SK-N-SH treated with all-trans-retinoic acid at 6 μM for 48 hours (cell line): ENCODE measurements around the gene FAM210A.
"Not testable (repeated sequence)": the region's sequence is repeated elsewhere in the genome, so short reads cannot be mapped to it uniquely, and the experiment has no call there.

Experiments
- ARNTL ChIP-seq: fragments of 450-650 bp; formaldehyde crosslinking; IDR thresholded peaks from 2 replicates; pipeline ENCODE4 v1.5.0; 2020; ENCODE audit warnings: low read depth, mild to moderate bottlenecking, moderate library complexity, borderline replicate concordance
- GLIS3 ChIP-seq: fragments of 250-450 bp; sonication (Bioruptor Pico); IDR thresholded peaks from 2 replicates; pipeline ENCODE4 v1.5.0; 2020; ENCODE audit warnings: mild to moderate bottlenecking, moderate library complexity
- ISL1 ChIP-seq: fragments of 250-450 bp; sonication (Bioruptor Pico); IDR thresholded peaks from 2 replicates; pipeline ENCODE4 v2.1.2; 2022; ENCODE audit warnings: mild to moderate bottlenecking, moderate library complexity
- ZC3H10 ChIP-seq: fragments of 250-450 bp; sonication (Bioruptor Pico); IDR thresholded peaks from 2 replicates; pipeline ENCODE4 v1.5.1; 2021; ENCODE audit warnings: mild to moderate bottlenecking, moderate library complexity
- ZFP3 ChIP-seq: fragments of 250-450 bp; sonication (Bioruptor Pico); IDR thresholded peaks from 2 replicates; pipeline ENCODE4 v1.5.0; 2020; ENCODE audit warnings: mild to moderate bottlenecking, moderate library complexity
- ZNF565 ChIP-seq: fragments of 450-650 bp; formaldehyde crosslinking; conservative IDR thresholded peaks from 2 replicates; pipeline ENCODE4 v1.5.0; 2020; ENCODE audit warnings: low read depth, mild to moderate bottlenecking, moderate library complexity
- TF ChIP-seq, protein P1 (sequence below): fragments of 250-450 bp; sonication (Bioruptor Pico); IDR thresholded peaks from 2 replicates; pipeline ENCODE4 v1.5.1; 2021; ENCODE audit warnings: mild to moderate bottlenecking, moderate library complexity
- TF ChIP-seq, protein P2 (sequence below): fragments of 250-450 bp; sonication (Bioruptor Pico); IDR thresholded peaks from 2 replicates; pipeline ENCODE4 v1.5.0; 2020; ENCODE audit warnings: mild to moderate bottlenecking, moderate library complexity

DNA sequence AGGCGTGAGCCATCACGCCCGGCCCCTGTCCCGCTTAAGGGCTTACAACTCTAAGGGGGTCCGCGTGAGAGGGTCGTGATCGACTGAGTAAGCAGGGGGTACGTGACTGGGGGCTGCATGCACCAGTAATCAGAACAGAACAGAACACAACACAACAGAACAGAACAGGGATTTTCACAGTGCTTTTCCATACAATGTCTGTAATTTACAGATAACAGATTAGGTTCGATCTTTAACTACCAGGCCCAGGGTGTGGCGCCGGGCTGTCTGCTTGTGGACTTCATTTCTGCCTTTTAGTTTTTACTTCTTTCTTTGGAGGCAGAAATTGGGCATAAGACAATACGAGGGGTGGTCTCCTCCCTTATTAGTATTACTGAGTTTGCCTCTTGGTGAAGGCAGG lies 49.0 kb downstream of the FAM210A start:
- TF ChIP-seq ZC3H10; ZFP3 (CRISPR knock-in tag); ARNTL; ZNF565 (CRISPR knock-in tag); ISL1; GLIS3 (CRISPR knock-in tag): not testable (repeated sequence)
- TF ChIP-seq, protein P1, sequence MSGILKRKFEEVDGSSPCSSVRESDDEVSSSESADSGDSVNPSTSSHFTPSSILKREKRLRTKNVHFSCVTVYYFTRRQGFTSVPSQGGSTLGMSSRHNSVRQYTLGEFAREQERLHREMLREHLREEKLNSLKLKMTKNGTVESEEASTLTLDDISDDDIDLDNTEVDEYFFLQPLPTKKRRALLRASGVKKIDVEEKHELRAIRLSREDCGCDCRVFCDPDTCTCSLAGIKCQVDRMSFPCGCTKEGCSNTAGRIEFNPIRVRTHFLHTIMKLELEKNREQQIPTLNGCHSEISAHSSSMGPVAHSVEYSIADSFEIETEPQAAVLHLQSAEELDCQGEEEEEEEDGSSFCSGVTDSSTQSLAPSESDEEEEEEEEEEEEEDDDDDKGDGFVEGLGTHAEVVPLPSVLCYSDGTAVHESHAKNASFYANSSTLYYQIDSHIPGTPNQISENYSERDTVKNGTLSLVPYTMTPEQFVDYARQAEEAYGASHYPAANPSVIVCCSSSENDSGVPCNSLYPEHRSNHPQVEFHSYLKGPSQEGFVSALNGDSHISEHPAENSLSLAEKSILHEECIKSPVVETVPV (CRISPR knock-in tag) = not testable (repeated sequence)
- TF ChIP-seq, protein P2, sequence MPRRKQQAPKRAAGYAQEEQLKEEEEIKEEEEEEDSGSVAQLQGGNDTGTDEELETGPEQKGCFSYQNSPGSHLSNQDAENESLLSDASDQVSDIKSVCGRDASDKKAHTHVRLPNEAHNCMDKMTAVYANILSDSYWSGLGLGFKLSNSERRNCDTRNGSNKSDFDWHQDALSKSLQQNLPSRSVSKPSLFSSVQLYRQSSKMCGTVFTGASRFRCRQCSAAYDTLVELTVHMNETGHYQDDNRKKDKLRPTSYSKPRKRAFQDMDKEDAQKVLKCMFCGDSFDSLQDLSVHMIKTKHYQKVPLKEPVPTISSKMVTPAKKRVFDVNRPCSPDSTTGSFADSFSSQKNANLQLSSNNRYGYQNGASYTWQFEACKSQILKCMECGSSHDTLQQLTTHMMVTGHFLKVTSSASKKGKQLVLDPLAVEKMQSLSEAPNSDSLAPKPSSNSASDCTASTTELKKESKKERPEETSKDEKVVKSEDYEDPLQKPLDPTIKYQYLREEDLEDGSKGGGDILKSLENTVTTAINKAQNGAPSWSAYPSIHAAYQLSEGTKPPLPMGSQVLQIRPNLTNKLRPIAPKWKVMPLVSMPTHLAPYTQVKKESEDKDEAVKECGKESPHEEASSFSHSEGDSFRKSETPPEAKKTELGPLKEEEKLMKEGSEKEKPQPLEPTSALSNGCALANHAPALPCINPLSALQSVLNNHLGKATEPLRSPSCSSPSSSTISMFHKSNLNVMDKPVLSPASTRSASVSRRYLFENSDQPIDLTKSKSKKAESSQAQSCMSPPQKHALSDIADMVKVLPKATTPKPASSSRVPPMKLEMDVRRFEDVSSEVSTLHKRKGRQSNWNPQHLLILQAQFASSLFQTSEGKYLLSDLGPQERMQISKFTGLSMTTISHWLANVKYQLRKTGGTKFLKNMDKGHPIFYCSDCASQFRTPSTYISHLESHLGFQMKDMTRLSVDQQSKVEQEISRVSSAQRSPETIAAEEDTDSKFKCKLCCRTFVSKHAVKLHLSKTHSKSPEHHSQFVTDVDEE (CRISPR knock-in tag) = not testable (repeated sequence)
